ENCODE measurements around the gene LGALSL. TPM values are rescaled to one million over a fixed set of nuclear protein-coding genes. Genes with fewer than 3 reads are reported as not detected.

The LGALSL gene
- polyA plus RNA-seq, 1 experiment, result 4.1 TPM

DNA sequence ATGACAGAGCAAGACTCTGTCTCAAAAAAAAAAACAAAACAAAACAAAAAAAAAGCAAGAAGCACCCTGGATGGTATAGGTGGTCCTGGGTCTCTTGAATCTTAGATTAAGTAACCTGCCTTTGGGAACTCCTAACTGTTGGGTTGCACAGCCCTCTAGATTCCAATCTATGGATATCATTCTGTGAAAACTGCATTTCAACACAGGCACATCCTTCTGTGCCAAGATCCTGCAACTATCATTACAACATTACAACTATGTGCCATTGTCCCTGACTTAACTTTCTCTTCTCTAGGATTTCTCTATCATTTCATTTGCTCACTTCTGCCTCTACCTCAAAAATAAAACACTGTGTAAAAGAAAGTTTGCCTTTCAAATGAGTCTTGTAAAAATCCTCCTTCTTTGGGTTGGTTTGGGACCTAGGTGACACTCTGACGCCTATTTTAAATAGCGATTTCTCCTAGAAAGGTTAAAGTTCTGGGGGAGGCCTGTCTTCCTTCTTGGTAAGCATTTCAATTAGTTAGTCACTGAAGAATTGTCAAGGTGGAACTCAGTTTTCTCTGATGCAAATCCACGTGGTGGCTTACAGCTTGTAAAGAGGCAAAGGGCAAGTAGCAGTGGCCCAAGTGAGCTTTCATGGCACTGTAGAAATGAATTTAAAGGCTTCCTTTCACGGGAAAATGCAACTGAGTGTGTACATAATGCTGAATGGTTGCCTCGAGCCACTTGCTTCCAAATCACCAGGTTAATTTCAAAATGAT, 9.2 kb downstream of the LGALSL start:
- Histone ChIP-seq H3K36me3 (ENCODE audit: control insufficient read depth, insufficient read depth, low read length) (no peaks in the 10 kb centered on the region), H3K4me3 (ENCODE audit: low read depth, low read length) (no peak overlapping the region), H3K27me3 (ENCODE audit: control insufficient read depth, insufficient read depth, low read length) (no peaks in the 10 kb centered on the region)
- ChIA-PET POLR2A (no interaction called here), CTCF (interaction anchor here (2.0 kb wide), 1 partner anchor 25 kb away, joined by 7 read pairs; no protein-coding TSS in a partner anchor)
- TF ChIP-seq, protein P1, sequence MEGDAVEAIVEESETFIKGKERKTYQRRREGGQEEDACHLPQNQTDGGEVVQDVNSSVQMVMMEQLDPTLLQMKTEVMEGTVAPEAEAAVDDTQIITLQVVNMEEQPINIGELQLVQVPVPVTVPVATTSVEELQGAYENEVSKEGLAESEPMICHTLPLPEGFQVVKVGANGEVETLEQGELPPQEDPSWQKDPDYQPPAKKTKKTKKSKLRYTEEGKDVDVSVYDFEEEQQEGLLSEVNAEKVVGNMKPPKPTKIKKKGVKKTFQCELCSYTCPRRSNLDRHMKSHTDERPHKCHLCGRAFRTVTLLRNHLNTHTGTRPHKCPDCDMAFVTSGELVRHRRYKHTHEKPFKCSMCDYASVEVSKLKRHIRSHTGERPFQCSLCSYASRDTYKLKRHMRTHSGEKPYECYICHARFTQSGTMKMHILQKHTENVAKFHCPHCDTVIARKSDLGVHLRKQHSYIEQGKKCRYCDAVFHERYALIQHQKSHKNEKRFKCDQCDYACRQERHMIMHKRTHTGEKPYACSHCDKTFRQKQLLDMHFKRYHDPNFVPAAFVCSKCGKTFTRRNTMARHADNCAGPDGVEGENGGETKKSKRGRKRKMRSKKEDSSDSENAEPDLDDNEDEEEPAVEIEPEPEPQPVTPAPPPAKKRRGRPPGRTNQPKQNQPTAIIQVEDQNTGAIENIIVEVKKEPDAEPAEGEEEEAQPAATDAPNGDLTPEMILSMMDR (IDR thresholded peaks at IDR 0.05; ENCODE audit: insufficient read depth, low read depth, low read length), result no peak
- DNase-seq (ENCODE audit: low read depth), result no peak

- peak; percentile 23 for DNase-seq (ENCODE audit: low read depth)
- TF ChIP-seq, protein P1 (IDR thresholded peaks at IDR 0.05; ENCODE audit: insufficient read depth, low read depth, low read length), result no peak
- no peaks in the 10 kb centered on the region for H3K36me3 ChIP-seq (ENCODE audit: control insufficient read depth, insufficient read depth, low read length)
- POLR2A ChIA-PET, result no interaction called here
- no peaks in the 10 kb centered on the region for H3K27me3 ChIP-seq (ENCODE audit: control insufficient read depth, insufficient read depth, low read length)
- CTCF ChIA-PET, result interaction anchor here (1.8 to 2.0 kb wide), 2 partner anchors 24 kb away, joined by 7 read pairs; no protein-coding TSS in a partner anchor
- H3K4me3 ChIP-seq (ENCODE audit: low read depth, low read length), result no peak overlapping the region
These were observed 9.8 kb downstream of the LGALSL start for GRCh38 chr2:64463781-64464180.

DNA sequence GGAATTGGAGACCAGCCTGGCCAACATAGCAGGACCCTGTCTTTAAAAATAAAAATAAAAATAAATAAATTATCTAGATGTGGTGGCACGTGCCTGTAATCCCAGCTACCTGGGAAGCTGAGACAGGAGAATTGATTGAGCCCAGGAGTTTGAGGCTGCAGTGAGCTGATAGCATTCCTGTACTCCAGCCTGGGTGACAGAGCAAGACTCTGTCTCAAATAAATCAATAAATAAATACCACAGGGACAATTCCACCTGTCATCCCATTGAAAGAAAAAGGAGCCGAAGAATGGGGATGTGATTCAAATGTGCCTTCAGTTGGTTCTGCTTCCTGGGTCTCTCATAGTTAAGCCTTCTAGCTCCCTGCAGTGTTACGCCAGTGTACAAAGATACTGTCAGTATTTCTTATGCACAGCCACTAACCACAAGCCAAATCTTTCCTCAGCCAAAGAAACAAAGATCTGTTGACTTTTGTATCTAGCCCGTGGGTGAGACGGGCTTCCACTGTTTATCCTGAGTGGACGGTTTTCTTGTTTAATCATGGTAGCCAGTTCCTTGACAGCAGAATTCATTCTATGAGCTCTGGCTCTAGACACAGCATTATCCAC, 12.6 kb downstream of the LGALSL start:
- H3K4me3 ChIP-seq (ENCODE audit: low read depth, low read length), result no peak overlapping the region
- peaks cover 4% of the 10 kb centered on the region for H3K27me3 ChIP-seq (ENCODE audit: control insufficient read depth, insufficient read depth, low read length)
- TF ChIP-seq, protein P1 (IDR thresholded peaks at IDR 0.05; ENCODE audit: insufficient read depth, low read depth, low read length), result no peak
- ChIA-PET CTCF (interaction anchor here (0.6 kb wide), 1 partner anchor 198 kb away, joined by 3 read pairs; no protein-coding TSS in a partner anchor), POLR2A (no interaction called here)
- H3K36me3 ChIP-seq (ENCODE audit: control insufficient read depth, insufficient read depth, low read length), result no peaks in the 10 kb centered on the region
- no peak for DNase-seq (ENCODE audit: low read depth)

DNA sequence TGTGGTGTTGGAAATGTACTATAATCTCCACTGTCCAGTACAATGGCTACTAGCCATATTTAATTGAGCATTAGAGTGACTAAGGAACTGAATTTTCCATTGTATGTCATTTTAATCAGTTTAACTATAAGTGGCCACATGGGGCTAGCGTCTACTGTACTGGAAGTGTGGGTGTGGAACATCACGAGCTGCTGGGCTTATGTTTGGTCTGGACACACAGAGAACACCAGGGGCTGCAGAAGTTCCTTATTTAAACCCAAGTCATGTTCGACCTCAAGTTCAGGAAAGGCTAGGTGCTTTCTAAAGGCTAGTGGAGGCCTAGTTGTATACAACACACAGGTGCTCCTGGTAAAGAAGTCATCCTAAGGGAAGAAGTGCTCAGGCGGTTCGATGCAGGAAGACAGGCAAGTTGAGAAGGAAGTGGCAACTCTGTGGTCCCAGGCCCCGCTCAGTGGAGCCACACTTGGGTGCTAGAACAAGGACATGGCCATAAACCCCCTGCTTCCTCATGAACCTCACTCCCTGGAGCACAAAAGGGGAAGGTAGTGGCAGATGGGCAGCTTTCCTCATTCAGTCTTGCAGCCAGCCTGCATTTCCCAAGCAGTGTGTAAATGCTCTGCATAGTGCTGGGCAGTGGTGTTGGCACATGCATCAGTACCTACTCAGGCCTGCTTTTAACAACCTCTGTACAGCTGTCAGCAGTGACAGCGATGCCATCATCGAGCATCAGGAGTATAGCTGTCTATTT, 13.3 kb downstream of the LGALSL start:
- DNase-seq (ENCODE audit: low read depth), result no peak
- Histone ChIP-seq H3K27me3 (ENCODE audit: control insufficient read depth, insufficient read depth, low read length) (peaks cover 5% of the 10 kb centered on the region), H3K36me3 (ENCODE audit: control insufficient read depth, insufficient read depth, low read length) (no peaks in the 10 kb centered on the region), H3K4me3 (ENCODE audit: low read depth, low read length) (no peak overlapping the region)
- CTCF ChIA-PET, result interaction anchor here (0.6 kb wide), 1 partner anchor 199 kb away, joined by 3 read pairs; no protein-coding TSS in a partner anchor
- POLR2A ChIA-PET, result no interaction called here
- TF ChIP-seq, protein P1 (IDR thresholded peaks at IDR 0.05; ENCODE audit: insufficient read depth, low read depth, low read length), result no peak

DNA sequence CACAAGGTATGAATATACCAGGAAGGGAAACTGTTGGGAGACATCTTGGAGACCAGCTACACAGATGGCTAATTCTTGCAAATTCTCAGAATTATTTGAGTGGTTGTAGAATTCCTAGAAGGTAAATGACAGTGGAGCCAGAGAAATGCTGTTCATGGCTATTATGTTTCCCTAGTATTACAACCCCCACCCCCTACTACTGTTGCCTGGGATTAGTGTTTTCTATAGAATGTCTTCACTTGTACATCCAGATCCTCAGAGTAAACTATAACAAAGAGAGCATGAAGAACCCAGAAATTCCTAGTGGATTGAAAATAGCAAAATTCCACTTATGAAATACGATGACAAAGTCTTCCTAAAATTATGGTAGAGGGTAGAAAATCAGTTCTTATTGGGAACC, 15.3 kb downstream of the LGALSL start:
- TF ChIP-seq, protein P1 (IDR thresholded peaks at IDR 0.05; ENCODE audit: insufficient read depth, low read depth, low read length), result no peak
- POLR2A ChIA-PET, result no interaction called here
- CTCF ChIA-PET, result interaction anchor here (0.6 to 1.1 kb wide), 2 partner anchors 18 to 395 kb away, joined by 3 read pairs; no protein-coding TSS in a partner anchor
- Histone ChIP-seq H3K36me3 (ENCODE audit: control insufficient read depth, insufficient read depth, low read length) (no peaks in the 10 kb centered on the region), H3K4me3 (ENCODE audit: low read depth, low read length) (no peak overlapping the region), H3K27me3 (ENCODE audit: control insufficient read depth, insufficient read depth, low read length) (peaks cover 8% of the 10 kb centered on the region)
- no peak for DNase-seq (ENCODE audit: low read depth)
